KBM-7 (cell line): Measurements from ENCODE around the gene RNF123.
A peak's percentile ranks its signal among the peaks of the same experiment; 100 is the strongest.

Source experiments
- DNase-seq: peaks from one replicate; pipeline ENCODE4 v3.0.0-alpha.2; 2015
- in situ Hi-C: fragments of 300-500 bp; cut with MboI; formaldehyde crosslinking; loops from 2 replicates; pipeline ENCODE4 v1.14.3; 2020; ENCODE audit warnings: low sequenced_read_pairs, low pct_unique_long_range_greater_than_20kb, mixed read lengths

RNF123 gene

DNA sequence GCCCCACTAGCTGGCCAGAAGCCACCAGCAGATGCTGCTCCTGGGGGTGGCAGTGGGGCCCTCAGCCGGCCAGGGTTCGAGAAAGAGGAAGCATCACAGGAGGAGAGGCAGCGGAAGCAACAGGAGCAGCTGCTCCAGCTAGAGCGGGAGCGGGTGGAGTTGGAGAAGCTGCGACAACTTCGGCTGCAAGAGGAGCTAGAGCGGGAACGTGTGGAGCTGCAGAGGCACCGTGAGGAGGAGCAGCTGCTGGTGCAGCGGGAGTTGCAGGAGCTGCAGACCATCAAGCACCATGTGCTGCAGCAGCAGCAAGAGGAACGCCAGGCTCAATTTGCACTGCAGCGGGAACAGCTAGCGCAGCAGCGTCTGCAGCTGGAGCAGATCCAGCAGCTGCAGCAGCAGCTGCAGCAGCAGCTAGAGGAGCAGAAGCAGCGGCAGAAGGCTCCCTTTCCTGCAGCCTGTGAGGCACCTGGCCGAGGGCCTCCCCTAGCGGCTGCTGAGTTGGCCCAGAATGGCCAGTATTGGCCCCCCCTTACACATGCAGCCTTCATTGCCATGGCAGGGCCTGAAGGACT lies 32.7 kb upstream of the RNF123 start:
- DNase-seq: peak; percentile 72
- in situ Hi-C loops: no loop called here

DNA sequence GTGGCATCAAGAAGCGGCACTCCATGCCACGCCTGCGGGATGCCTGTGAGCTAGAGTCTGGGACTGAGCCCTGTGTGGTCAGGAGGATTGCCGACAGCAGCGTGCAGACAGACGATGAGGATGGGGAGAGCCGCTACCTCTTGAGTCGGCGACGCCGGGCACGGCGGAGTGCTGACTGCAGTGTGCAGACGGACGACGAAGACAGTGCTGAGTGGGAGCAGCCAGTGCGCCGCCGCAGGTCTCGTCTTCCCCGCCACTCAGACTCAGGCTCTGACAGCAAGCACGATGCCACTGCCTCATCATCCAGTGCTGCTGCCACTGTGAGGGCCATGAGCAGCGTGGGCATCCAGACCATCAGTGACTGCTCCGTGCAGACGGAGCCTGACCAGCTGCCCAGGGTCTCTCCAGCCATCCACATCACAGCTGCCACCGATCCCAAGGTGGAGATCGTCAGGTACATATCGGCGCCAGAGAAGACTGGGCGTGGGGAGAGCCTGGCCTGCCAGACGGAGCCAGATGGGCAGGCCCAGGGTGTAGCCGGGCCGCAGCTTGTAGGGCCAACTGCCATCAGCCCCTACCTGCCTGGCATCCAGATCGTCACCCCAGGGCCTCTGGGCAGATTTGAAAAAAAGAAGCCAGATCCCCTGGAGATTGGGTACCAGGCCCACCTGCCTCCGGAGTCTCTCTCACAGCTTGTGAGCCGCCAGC lies 32.0 kb upstream of the RNF123 start:
- in situ Hi-C loops: no loop called here
- DNase-seq: no peak

DNA sequence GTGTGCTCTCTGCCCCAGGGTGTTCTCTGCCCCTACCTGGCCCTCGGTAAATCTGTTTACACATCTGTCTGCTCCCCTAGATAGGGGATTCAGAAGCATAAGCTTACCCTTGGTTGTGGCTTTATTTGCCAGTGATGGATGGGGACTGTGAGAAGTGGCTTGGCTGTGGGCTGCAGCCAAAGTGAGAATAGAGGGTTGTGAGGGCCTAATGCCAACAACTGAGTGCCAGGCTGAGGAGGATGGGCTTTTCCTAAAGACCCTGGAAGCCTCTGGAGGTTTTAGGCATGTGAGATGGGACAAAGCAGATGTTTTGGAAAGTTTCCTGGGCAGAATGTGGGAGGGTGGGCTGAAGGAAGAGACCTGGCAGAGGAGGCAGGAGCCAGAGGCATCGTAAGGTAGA lies 30.6 kb upstream of the RNF123 start:
- DNase-seq: no peak
- in situ Hi-C loops: no loop called here

DNA sequence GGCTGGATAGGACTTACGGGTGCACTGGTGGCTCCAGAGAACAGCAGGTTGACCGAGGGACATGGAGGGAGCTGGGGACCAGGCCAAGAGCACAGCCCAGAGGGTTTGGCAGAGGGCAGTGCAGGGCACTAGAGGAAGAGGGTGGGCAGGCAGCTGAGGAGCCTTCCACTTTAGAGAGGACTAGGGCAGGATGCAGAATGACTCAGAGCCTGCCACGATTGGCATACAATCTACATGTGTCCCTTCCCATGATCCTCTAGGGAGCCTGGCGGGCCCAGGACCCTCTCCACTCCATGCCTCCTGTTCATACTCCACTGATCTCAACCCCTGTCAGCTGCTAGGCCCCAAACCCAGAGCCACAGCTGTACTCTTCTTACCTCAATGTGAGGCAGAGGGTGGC lies 29.6 kb upstream of the RNF123 start:
- no peak for DNase-seq
- in situ Hi-C loops: no loop called here

DNA sequence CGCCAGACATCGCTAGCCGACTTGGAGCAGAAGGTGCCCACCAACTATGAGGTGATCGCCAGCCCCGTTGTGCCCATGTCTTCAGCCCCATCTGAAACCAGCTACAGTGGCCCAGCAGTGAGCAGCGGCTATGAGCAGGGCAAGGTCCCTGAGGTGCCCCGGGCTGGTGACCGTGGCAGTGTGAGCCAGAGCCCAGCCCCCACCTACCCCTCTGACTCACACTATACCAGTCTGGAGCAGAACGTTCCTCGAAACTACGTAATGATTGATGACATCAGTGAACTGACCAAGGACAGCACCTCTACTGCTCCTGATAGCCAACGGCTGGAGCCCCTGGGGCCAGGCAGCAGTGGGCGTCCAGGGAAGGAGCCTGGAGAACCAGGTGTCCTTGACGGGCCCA lies 28.1 kb upstream of the RNF123 start:
- in situ Hi-C loops: no loop called here
- no peak for DNase-seq

DNA sequence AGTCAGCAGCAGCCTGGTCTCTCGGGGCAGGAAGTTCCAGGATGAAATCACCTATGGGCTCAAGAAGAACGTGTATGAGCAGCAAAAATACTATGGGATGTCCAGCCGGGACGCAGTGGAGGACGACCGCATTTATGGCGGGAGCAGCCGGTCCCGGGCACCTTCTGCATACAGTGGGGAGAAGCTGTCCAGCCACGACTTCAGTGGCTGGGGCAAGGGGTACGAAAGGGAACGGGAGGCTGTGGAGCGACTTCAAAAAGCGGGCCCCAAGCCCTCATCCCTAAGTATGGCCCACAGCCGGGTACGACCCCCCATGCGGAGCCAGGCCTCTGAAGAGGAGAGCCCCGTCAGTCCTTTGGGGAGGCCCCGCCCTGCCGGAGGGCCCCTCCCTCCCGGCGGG lies 27.3 kb upstream of the RNF123 start:
- in situ Hi-C loops: no loop called here
- DNase-seq: no peak

DNA sequence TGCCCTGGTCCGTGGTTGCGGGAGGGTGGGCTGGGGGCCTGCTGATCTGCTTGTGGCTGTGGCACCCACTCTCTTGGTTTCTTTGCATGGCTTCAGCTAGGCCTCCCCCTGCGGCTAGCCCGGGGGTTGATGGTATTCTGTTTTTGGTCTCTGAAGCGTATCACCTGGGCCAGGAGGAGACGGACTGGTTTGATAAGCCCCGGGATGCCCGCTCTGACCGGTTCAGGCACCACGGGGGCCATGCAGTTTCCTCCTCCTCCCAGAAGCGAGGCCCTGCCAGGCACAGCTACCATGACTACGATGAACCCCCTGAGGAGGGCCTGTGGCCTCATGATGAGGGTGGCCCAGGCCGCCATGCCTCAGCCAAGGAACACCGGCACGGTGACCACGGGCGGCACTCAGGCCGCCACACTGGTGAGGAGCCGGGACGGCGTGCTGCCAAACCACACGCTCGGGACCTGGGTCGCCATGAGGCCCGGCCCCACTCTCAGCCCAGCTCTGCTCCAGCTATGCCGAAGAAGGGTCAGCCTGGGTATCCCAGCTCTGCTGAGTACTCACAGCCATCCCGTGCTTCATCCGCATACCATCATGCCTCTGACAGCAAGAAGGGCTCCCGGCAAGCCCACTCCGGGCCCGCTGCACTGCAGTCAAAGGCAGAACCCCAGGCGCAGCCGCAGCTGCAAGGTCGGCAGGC lies 26.5 kb upstream of the RNF123 start:
- DNase-seq: no peak
- in situ Hi-C loops: no loop called here

DNA sequence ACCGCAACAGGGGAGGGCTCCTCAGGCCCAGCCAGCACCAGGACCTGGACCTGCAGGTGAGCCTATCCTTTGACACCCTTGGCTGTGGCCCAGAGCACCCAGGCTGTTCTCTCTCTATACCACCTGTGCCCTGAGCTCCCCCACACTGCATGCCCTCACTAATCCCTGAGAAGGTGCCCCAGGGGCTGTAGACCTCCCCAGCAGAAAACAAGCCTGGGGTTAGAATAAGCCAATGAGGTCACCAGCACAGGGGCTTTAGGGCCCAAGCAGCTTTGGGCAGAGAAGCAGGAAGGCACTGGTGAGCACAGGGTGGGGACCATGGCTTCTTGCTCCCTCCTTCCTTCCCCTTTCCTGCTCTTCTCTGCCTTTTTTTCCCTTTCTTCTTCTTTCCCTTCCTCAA lies 25.5 kb upstream of the RNF123 start:
- DNase-seq: no peak
- in situ Hi-C loops: no loop called here

DNA sequence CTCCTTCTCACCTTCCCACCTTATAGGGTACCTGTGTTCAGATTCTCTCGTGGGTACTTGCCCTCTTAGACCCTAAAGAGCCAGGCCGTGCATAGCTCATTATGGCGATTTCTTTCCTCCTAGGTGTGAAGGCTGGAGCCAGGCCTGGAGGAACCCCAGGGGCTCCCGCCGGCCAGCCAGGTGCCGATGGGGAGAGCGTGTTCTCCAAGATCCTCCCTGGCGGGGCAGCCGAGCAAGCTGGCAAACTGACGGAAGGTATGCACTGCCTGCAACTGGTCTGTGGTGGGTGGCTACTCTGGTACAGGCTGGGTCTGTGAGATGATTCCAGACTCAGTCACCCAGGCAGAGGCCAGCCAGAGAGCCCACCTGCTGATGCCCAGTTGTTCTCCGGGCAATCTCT lies 25.1 kb upstream of the RNF123 start:
- in situ Hi-C loops: no loop called here
- no peak for DNase-seq

DNA sequence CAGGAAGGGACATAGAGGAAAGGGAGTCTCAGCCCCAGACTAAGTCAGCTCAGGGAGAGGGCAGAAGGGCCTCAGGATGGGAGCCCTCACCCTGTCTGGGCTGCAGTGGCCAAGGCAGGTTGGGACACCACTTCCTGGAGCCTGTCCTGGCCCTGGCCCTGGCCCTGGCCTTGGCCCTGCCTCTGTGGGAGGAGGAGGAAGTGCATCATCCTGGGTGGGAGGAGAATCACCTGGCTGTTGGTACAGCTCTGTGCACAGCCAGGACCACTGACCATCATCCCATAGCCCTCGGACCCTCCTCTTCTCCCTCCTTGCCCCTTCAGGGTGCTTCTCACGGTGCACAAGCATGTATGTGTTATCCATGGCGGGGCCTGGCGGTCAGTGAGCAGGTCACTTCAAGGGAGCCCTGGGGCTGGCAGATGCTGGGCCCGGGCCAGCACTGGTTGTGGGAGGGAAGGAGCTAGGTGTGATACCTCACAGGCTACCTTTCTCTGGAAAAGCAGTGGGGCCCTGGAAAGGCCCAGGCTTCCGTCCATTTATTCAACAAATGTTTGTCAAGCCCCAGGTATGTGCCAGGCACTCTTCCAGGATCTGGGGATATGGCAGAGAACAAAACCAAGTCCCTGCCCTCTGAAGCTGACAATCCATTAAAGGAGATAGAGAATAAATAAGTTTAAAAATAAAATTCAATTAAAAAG lies 23.4 kb upstream of the RNF123 start:
- in situ Hi-C loops: no loop called here
- DNase-seq: no peak

DNA sequence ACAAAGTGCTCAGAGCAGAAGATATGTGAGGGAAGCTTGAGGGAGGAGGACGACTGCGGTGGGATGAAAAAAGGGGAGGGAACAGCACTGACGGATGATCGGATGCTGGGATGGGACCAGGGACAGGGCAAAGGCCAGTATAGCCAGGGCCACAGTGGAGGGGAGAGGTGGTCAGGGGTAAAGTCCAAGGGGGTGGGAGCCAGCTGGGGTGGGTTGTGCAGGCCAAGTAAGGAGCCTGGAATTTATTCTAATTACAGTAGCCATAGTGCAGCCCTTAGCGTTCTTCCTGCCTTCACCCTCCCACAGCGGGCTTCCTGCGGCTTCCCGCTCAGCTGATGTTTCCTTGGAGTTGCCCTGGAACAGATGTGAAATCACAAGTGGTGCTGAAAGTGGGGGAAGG lies 22.8 kb upstream of the RNF123 start:
- in situ Hi-C loops: no loop called here
- DNase-seq: no peak

DNA sequence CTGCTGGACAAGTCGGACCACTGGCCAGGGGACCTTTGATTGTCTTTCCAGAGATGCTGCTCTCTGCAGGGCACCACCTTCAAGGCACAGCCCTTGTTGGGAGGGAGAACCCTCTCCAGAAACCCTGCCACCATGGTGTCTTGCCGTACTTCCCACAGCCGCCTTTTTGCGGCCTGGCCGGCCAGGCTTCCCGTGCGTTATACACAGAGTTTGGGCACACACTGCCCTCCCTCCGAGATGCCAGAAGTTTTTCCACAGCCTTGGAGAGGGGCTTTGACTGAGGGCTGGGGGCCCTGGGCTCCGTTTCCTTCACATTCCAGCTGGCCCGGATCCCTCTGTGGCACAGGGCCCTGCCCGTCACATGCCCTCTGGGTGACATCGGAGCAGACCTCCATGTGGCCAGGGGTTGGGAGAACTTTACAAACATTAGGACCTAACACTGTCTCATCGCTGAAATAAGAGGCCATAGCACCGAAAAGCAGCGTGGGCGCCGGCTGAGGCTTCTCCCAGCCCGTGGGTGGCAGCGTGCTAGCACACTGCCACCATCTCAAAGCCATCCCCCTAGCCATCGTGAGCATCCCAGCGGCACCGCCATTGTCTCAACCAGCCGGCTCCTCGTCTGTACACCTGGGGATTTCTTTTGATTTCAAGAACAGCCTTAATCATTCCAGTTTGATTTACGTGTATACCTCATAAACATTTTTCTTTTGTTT lies 21.5 kb upstream of the RNF123 start:
- in situ Hi-C loops: no loop called here
- DNase-seq: no peak

DNA sequence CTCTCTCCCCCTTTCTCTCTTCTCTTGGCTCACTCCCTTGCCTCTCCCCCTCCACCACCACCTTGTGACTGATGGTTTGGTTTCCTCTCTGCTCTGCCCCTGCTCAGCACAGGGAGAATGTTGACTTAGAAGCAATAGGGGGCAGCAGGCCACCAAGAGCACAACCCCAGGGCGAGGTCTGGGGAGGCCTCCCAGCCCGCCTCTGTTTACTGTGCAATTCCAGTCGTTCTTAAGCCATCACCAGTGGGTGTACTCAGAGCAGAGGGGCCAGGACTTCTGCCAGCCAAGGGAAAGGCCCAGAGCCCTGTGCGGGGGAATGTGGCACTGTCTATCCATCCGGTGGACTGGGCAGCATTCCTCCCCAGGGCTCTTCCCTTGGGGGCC lies 21.0 kb upstream of the RNF123 start:
- in situ Hi-C loops: no loop called here

DNA sequence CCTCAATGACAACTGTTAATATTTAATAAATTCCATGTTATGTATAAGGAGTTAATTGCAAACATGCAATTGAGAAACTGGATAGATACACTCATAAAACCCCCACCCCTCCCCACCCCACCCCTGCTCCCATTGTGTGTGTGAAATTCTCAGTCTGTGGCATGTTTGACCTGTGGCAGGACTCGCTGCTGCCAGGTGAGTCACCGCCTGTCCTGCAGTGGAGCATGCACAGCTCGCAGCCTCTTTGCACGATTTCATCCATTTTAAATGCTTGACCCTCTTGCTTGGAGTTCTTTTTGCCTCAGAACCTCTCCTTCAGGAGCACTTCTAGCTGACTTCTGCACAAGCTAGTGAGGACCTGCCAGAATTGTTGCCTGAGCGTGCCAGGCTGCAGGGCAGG lies 20.5 kb upstream of the RNF123 start:
- DNase-seq: no peak
- in situ Hi-C loops: no loop called here

More for the DNA sequence above, 21.0 kb upstream of the RNF123 start:
- DNase-seq: peak; percentile 10

DNA sequence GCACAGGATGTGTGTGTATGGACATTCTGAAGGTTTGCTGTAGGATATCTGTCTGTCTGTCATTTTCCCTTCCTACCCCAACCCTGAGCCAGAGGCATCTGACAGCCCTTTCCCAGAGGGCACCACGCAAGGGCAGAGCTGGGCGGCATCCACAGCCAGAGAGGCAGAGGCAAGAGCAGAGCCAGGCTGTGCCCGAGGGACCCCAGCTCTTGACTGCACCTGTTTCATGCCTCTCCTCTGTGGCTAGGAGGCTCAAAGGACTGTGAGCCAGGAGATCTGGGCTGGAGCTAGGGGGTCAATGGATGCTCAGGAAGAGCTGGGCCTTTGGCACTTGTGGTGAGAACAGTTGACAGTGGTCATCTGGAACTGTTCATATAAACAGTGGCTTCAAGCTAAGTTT lies 20.0 kb upstream of the RNF123 start:
- in situ Hi-C loops: no loop called here
- no peak for DNase-seq

DNA sequence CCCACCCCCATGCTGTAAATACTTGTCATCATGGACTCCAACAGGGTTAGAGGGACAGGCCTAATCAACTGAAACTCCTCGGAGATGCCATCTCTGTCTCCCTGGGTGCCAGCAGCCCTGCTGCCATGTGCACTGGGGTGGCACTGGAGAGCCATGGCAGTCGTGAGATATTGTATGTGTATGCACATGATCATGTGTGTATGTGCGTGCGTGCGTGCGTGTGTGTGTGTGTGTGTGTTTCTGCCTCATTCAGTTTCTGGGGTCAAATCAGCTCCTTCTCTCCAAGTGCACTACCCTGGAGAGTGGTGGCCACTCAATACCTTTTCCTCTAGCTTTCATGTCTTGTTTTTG lies 18.4 kb upstream of the RNF123 start:
- DNase-seq: no peak
- in situ Hi-C loops: loop anchor here (10.0 kb wide), 1 partner anchor 126 kb away; no protein-coding TSS in a partner anchor

DNA sequence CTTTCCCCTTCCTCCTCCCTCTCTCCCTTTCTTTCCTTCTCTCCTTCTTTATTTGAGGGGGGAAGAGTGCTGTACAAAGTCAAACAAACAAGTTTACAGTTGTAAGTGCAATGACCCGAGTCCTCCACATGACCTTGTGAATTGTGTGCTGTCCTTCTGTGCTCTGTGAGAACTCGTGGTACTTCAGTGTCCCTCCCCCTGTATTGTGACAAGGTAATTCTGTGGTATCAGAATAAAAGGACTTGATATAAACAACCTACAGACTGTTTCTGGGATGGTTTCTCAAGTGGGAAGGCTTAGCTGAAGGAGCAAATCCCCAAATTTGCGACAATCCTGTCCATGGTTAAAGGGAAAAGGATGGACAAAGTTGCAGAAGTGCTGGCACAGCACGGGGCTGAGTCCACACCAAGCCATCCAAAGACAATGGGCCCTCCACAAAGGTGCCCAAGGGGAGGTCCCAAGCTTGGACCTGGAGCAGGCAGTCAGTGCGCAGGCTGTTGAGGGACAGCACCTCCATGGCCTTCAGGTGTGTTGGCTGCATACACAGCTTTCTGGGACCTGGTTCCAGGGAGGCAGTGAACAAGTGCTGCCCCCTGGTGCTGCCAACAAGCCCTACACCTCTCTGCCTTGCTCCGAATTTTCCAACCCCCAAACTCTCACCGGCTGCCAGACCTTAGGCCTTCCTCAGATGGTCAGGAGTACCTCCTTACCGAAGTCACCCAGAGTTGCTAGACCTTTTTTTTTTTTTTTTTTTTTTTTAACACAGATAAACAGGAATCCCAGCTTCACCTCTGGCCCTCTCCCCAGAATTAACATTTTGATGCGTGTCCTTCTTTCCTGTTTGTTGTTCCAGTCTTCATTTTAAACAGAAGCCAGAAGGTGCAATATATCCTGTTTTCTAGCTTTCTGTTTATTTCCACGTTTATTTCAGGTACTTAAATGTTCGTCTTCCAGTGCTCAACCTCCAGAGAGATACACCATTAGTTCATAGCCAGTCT lies 17.8 kb upstream of the RNF123 start:
- peak; percentile 92 for DNase-seq
- in situ Hi-C loops: loop anchor here (10.0 kb wide), 1 partner anchor 127 kb away; no protein-coding TSS in a partner anchor

DNA sequence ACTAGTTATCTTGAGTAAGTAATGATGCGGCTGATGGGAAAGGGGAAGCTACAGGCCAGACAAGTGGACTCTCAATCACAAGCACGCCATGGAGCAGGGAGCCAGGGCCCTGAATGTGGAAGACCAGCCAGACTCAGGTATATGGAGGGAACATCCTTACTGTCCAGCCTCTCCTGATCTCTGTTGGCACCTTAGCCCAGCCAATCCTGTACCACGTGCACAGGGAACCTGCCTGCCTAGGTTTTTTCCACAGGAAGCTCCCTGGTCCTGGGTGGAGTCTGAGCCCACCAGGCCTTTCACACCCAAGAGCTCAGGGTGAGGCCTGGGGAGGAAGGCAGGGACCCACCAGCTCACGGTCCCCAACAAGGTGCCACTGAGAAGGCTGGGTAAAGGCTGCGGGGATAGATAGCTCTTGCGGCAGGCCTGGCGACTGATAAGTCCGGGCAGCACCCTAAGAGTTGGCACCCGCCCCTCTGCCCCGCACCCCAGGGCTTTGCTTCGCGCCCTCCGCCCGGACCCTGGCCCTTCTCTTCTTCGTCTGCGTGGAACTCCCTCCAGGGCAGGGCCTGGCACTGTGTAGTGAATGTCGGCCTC lies 16.1 kb upstream of the RNF123 start:
- in situ Hi-C loops: loop anchor here (10.0 kb wide), 1 partner anchor 128 kb away; no protein-coding TSS in a partner anchor
- peak; percentile 44 for DNase-seq
